WTC11 (cell line): ENCODE results near the gene TBC1D17.

Experiments
- ATF2 ChIP-seq: sonication (generic); formaldehyde crosslinking; IDR thresholded peaks from 2 replicates; pipeline ENCODE4 v1.8.1; 2022; ENCODE audit warnings: low read depth, missing genetic modification reagents, borderline replicate concordance
- ATF3 ChIP-seq: sonication (generic); formaldehyde crosslinking; conservative IDR thresholded peaks from 2 replicates; pipeline ENCODE4 v1.8.1; 2022; ENCODE audit warnings: mild to moderate bottlenecking, missing genetic modification reagents
- FOXJ3 ChIP-seq: sonication (generic); formaldehyde crosslinking; IDR thresholded peaks from 2 replicates; pipeline ENCODE4 v1.9.0; 2021; ENCODE audit warnings: missing genetic modification reagents, mild to moderate bottlenecking, borderline replicate concordance
- FOXK1 ChIP-seq: sonication (generic); formaldehyde crosslinking; IDR thresholded peaks from 2 replicates; pipeline ENCODE4 v1.8.0; 2022; ENCODE audit warnings: mild to moderate bottlenecking, moderate library complexity, missing genetic modification reagents
- IRF1 ChIP-seq: sonication (generic); formaldehyde crosslinking; IDR thresholded peaks from 2 replicates; pipeline ENCODE4 v1.8.0; 2023; ENCODE audit warnings: missing genetic modification reagents
- IRF2 ChIP-seq: sonication (generic); formaldehyde crosslinking; IDR thresholded peaks from 2 replicates; pipeline ENCODE4 v1.8.0; 2022; ENCODE audit warnings: low read depth, missing genetic modification reagents, borderline replicate concordance
- MYBL2 ChIP-seq: sonication (generic); formaldehyde crosslinking; IDR thresholded peaks from 2 replicates; pipeline ENCODE4 v1.8.1; 2023; ENCODE audit warnings: mild to moderate bottlenecking, moderate library complexity, missing genetic modification reagents
- NFE2L1 ChIP-seq: sonication (generic); formaldehyde crosslinking; IDR thresholded peaks from 2 replicates; pipeline ENCODE4 v1.8.1; 2023; ENCODE audit warnings: missing genetic modification reagents
- STAT6 ChIP-seq: sonication (generic); formaldehyde crosslinking; conservative IDR thresholded peaks from 2 replicates; pipeline ENCODE4 v1.8.1; 2023; ENCODE audit warnings: mild to moderate bottlenecking, low read depth, missing genetic modification reagents, moderate library complexity
- TF ChIP-seq, protein P1 (sequence below): fragments of 200-600 bp; IDR thresholded peaks from 2 replicates; pipeline ENCODE4 v1.8.0; 2022; ENCODE audit warnings: antibody characterized with exemption
- TF ChIP-seq, protein P2 (sequence below): sonication (generic); formaldehyde crosslinking; IDR thresholded peaks from 2 replicates; pipeline ENCODE4 v1.8.1; 2023; ENCODE audit warnings: mild to moderate bottlenecking, missing genetic modification reagents
- TF ChIP-seq, protein P3 (sequence below): sonication (generic); formaldehyde crosslinking; IDR thresholded peaks from 2 replicates; pipeline ENCODE4 v1.8.1; 2023; ENCODE audit warnings: mild to moderate bottlenecking, missing genetic modification reagents, moderate library complexity

GRCh38 chr19:49862391-49863253 lies 14.9 kb upstream of the TBC1D17 start:
- TF ChIP-seq STAT6 (CRISPR knock-in tag) (no peak), ATF3 (CRISPR knock-in tag) (no peak), ATF2 (CRISPR knock-in tag) (no peak), FOXK1 (no peak), FOXJ3 (CRISPR knock-in tag) (no peak), IRF1 (CRISPR knock-in tag) (no peak), MYBL2 (CRISPR knock-in tag) (no peak), NFE2L1 (CRISPR knock-in tag) (no peak), IRF2 (CRISPR knock-in tag) (no peak)
- TF ChIP-seq, protein P1, sequence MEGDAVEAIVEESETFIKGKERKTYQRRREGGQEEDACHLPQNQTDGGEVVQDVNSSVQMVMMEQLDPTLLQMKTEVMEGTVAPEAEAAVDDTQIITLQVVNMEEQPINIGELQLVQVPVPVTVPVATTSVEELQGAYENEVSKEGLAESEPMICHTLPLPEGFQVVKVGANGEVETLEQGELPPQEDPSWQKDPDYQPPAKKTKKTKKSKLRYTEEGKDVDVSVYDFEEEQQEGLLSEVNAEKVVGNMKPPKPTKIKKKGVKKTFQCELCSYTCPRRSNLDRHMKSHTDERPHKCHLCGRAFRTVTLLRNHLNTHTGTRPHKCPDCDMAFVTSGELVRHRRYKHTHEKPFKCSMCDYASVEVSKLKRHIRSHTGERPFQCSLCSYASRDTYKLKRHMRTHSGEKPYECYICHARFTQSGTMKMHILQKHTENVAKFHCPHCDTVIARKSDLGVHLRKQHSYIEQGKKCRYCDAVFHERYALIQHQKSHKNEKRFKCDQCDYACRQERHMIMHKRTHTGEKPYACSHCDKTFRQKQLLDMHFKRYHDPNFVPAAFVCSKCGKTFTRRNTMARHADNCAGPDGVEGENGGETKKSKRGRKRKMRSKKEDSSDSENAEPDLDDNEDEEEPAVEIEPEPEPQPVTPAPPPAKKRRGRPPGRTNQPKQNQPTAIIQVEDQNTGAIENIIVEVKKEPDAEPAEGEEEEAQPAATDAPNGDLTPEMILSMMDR, result no peak
- TF ChIP-seq, protein P2, sequence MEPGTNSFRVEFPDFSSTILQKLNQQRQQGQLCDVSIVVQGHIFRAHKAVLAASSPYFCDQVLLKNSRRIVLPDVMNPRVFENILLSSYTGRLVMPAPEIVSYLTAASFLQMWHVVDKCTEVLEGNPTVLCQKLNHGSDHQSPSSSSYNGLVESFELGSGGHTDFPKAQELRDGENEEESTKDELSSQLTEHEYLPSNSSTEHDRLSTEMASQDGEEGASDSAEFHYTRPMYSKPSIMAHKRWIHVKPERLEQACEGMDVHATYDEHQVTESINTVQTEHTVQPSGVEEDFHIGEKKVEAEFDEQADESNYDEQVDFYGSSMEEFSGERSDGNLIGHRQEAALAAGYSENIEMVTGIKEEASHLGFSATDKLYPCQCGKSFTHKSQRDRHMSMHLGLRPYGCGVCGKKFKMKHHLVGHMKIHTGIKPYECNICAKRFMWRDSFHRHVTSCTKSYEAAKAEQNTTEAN, result no peak
- TF ChIP-seq, protein P3, sequence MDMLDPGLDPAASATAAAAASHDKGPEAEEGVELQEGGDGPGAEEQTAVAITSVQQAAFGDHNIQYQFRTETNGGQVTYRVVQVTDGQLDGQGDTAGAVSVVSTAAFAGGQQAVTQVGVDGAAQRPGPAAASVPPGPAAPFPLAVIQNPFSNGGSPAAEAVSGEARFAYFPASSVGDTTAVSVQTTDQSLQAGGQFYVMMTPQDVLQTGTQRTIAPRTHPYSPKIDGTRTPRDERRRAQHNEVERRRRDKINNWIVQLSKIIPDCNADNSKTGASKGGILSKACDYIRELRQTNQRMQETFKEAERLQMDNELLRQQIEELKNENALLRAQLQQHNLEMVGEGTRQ (CRISPR knock-in tag), result no peak
